ENCODE measurements around the gene RNPEP.

GRCh38 chr1:201955729-201956143, 26.7 kb upstream of the RNPEP start:
- TF ChIP-seq CTCF (conservative IDR thresholded peaks at IDR 0.05) = no peak
- TF ChIP-seq EZH2 (IDR thresholded peaks at IDR 0.05; ENCODE audit: low read depth) = no peak

Measured in PC-9 (cell line).